HepG2 (cell line): ENCODE measurements around the gene AIF1. TPM values are rescaled to one million over a fixed set of nuclear protein-coding genes. Genes with fewer than 3 reads are reported as not detected.
A peak's percentile ranks its signal among the peaks of the same experiment; 100 is the strongest.

Experiments used
- ATM ChIP-seq: fragments of 450-650 bp; IDR thresholded peaks from 2 replicates; pipeline ENCODE4 v1.7.1; 2017; ENCODE audit warnings: mild to moderate bottlenecking, borderline replicate concordance
- DPF2 ChIP-seq: sonication (generic); formaldehyde crosslinking; IDR thresholded peaks from 2 replicates; pipeline ENCODE4 v1.4.0; 2020; ENCODE audit warnings: mild to moderate bottlenecking, low read depth, missing genetic modification reagents, borderline replicate concordance
- ELF4 ChIP-seq: sonication (generic); formaldehyde crosslinking; IDR thresholded peaks from 2 replicates; pipeline ENCODE4 v1.5.0; 2020; ENCODE audit warnings: missing genetic modification reagents, mild to moderate bottlenecking, moderate library complexity, borderline replicate concordance
- GABPA ChIP-seq, 2 experiments: IDR thresholded peaks; 2 replicates each; pipeline ENCODE4 v1.6.1; 2011 to 2016; ENCODE audit warnings: low read depth in 2 of 2, low read length in 1 of 2, missing biosample characterization in 1 of 2, missing genetic modification characterization in 1 of 2
- HOXA5 ChIP-seq: sonication (generic); formaldehyde crosslinking; IDR thresholded peaks from 2 replicates; pipeline ENCODE4 v1.4.0; 2020; ENCODE audit warnings: missing genetic modification reagents
- KMT2A ChIP-seq: sonication (generic); formaldehyde crosslinking; IDR thresholded peaks from 2 replicates; pipeline ENCODE4 v1.4.0; 2020; ENCODE audit warnings: missing genetic modification reagents
- PTBP1 ChIP-seq: fragments of 200-400 bp; formaldehyde crosslinking; IDR thresholded peaks from 2 replicates; pipeline ENCODE4 v1.6.1; 2018; ENCODE audit warnings: low read length, low read depth; ENCODE audit not compliant: poor library complexity, severe bottlenecking
- REL ChIP-seq: sonication (generic); formaldehyde crosslinking; conservative IDR thresholded peaks from 2 replicates; pipeline ENCODE4 v1.8.0; 2022; ENCODE audit warnings: mild to moderate bottlenecking, missing genetic modification reagents, moderate library complexity
- SNAI1 ChIP-seq: sonication (generic); formaldehyde crosslinking; IDR thresholded peaks from 2 replicates; pipeline ENCODE4 v1.5.0; 2020; ENCODE audit warnings: mild to moderate bottlenecking, missing genetic modification reagents, borderline replicate concordance
- SUZ12 ChIP-seq: fragments of 150-350 bp; IDR thresholded peaks from 2 replicates; pipeline ENCODE4 v1.6.1; 2014; ENCODE audit warnings: low read depth, low read length
- TRIM24 ChIP-seq: sonication (generic); formaldehyde crosslinking; IDR thresholded peaks from 2 replicates; pipeline ENCODE4 v1.8.0; 2022; ENCODE audit warnings: mild to moderate bottlenecking, missing genetic modification reagents
- YY1 ChIP-seq: IDR thresholded peaks from 2 replicates; pipeline ENCODE4 v1.6.1; 2011; ENCODE audit warnings: low read length, low read depth, moderate library complexity, mild to moderate bottlenecking; ENCODE audit not compliant: insufficient read depth, insufficient replicate concordance
- ZBTB20 ChIP-seq: sonication (generic); formaldehyde crosslinking; IDR thresholded peaks from 2 replicates; pipeline ENCODE4 v1.8.1; 2023; ENCODE audit warnings: missing genetic modification reagents, low read depth, mild to moderate bottlenecking, borderline replicate concordance
- ZMYM2 ChIP-seq: sonication (generic); formaldehyde crosslinking; IDR thresholded peaks from 2 replicates; pipeline ENCODE4 v1.8.0; 2022; ENCODE audit warnings: mild to moderate bottlenecking, missing genetic modification reagents
- ZNF10 ChIP-seq: sonication (generic); formaldehyde crosslinking; IDR thresholded peaks from 2 replicates; pipeline ENCODE4 v1.4.0; 2020; ENCODE audit warnings: mild to moderate bottlenecking, low read depth, missing genetic modification reagents, borderline replicate concordance
- ZNF432 ChIP-seq: sonication (generic); formaldehyde crosslinking; IDR thresholded peaks from 2 replicates; pipeline ENCODE4 v1.5.0; 2020; ENCODE audit warnings: missing genetic modification reagents, mild to moderate bottlenecking, borderline replicate concordance
- ZNF552 ChIP-seq: sonication (generic); formaldehyde crosslinking; IDR thresholded peaks from 2 replicates; pipeline ENCODE4 v1.9.0; 2022; ENCODE audit warnings: missing genetic modification reagents, mild to moderate bottlenecking, borderline replicate concordance
- ZNF557 ChIP-seq: sonication (generic); formaldehyde crosslinking; IDR thresholded peaks from 2 replicates; pipeline ENCODE4 v1.4.0; 2020; ENCODE audit warnings: missing genetic modification reagents
- polyA plus RNA-seq, 8 experiments: library from polyadenylated mRNA; depleted of rRNA in 3 of 8; stranded (reverse) in 7 of 8; unstranded in 1 of 8; fragments of >200 nt; fragmentation: Illumina TruSeq in 4 of 8; extraction: Trizol in 4 of 8; gene quantifications; 2 replicates each; pipeline versions ENCODE4 v1.2.1 to v1.2.3, GENCODE V29; 2011 to 2016; ENCODE audit warnings: low read depth in 4 of 8, missing spikeins in 1 of 8, mixed read lengths in 1 of 8; ENCODE audit not compliant: insufficient read depth in 1 of 8
- total RNA-seq, 5 experiments: library from RNA; depleted of rRNA; stranded (reverse); fragments of >200 nt; fragmentation: Illumina TruSeq; extraction: Trizol; gene quantifications; 2 replicates each; pipeline ENCODE4 v1.2.3, GENCODE V29; 2016; ENCODE audit warnings: low read depth in 1 of 5
- TF ChIP-seq, protein P1 (sequence below): IDR thresholded peaks from 2 replicates; pipeline ENCODE4 v1.6.1; 2018; ENCODE audit warnings: missing genetic modification reagents
- TF ChIP-seq, protein P2 (sequence below): sonication (generic); formaldehyde crosslinking; IDR thresholded peaks from 2 replicates; pipeline ENCODE4 v1.9.0; 2022; ENCODE audit warnings: low read depth, missing genetic modification reagents
- TF ChIP-seq, protein P3 (sequence below): sonication (generic); formaldehyde crosslinking; IDR thresholded peaks from 2 replicates; pipeline ENCODE4 v1.8.1; 2022; ENCODE audit warnings: low read depth, mild to moderate bottlenecking, missing genetic modification reagents

AIF1 gene
- total and polyA plus RNA-seq, 2 of the 13 experiments (the other 11 are each of a cell fraction or from before 2014, with no cell fraction given), result 1.5 TPM; not detected in 1

DNA sequence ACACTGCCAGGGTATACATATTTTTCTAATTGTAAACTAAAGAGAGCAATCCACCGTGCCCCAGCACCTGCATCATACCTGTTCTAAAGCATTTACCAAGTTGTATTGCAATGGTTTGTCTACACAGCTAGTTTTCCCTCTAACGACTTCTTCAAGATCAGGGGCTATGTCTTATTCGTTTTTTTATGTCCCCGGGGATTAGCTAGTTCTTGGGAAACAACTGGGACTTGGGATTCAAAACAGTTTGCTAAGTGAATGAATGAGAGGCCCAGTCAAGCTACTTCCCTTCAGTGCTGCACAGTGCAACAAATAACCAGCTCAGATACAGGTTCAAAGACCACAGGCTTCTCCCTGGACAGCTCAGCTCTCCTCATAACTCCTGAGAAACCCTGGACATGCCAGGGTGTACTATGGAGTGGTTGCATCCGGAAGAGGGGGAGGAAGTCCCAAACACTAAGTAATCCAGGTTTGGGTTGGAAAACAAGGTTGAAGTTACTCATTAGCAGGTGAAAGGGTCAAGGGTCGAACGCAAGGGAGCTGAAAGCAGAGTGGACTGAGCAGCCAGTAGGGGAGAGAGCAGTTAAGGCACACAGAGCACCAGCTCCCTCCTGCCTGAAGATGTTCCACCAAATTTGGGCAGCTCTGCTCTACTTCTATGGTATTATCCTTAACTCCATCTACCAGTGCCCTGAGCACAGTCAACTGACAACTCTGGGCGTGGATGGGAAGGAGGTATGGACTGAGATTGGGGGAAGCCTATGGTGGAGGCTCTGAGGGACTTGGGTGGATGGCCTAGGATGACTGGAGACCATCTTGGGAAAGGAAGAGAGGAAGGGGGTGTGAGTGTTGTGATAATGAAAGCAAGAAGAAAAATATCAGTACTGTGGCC lies 40.6 kb downstream of the AIF1 start, which contains the start of gene APOM (continued):
- TF ChIP-seq REL (no peak), ZBTB20 (CRISPR knock-in tag) (peak; percentile 56), ZNF432 (no peak), GABPA (IDR thresholded peaks at IDR 0.05; ENCODE audit: low read depth, low read length) (no peak), GABPA (CRISPR knock-in tag; IDR thresholded peaks at IDR 0.05; ENCODE audit: low read depth) (no peak), HOXA5 (CRISPR knock-in tag) (peak; percentile 69; the same call in 1 of the 2 replicates), YY1 (no peak), KMT2A (CRISPR knock-in tag) (peak; percentile 46; the same call in 1 of the 2 replicates), SUZ12 (no peak), DPF2 (peak; percentile 89; the same call in 1 of the 2 replicates), ELF4 (CRISPR knock-in tag) (peak; percentile 94), ZNF10 (CRISPR knock-in tag) (no peak), SNAI1 (no peak; the same call in 1 of the 2 replicates), ATM (no peak), PTBP1 (no peak), ZMYM2 (CRISPR knock-in tag) (peak; percentile 79; the same call in 1 of the 2 replicates), ZNF557 (CRISPR knock-in tag) (peak; percentile 99), ZNF552 (CRISPR knock-in tag) (peak; percentile 68; the same call in 1 of the 2 replicates), TRIM24 (CRISPR knock-in tag) (peak; percentile 34; the same call in 1 of the 2 replicates)
- TF ChIP-seq, protein P1, sequence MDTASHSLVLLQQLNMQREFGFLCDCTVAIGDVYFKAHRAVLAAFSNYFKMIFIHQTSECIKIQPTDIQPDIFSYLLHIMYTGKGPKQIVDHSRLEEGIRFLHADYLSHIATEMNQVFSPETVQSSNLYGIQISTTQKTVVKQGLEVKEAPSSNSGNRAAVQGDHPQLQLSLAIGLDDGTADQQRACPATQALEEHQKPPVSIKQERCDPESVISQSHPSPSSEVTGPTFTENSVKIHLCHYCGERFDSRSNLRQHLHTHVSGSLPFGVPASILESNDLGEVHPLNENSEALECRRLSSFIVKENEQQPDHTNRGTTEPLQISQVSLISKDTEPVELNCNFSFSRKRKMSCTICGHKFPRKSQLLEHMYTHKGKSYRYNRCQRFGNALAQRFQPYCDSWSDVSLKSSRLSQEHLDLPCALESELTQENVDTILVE, result peak; percentile 89; the same call in 1 of the 2 replicates
- TF ChIP-seq, protein P2, sequence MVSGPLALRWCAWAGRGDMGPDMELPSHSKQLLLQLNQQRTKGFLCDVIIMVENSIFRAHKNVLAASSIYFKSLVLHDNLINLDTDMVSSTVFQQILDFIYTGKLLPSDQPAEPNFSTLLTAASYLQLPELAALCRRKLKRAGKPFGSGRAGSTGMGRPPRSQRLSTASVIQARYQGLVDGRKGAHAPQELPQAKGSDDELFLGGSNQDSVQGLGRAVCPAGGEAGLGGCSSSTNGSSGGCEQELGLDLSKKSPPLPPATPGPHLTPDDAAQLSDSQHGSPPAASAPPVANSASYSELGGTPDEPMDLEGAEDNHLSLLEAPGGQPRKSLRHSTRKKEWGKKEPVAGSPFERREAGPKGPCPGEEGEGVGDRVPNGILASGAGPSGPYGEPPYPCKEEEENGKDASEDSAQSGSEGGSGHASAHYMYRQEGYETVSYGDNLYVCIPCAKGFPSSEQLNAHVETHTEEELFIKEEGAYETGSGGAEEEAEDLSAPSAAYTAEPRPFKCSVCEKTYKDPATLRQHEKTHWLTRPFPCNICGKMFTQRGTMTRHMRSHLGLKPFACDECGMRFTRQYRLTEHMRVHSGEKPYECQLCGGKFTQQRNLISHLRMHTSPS (CRISPR knock-in tag), result peak; percentile 53; the same call in 1 of the 2 replicates
- TF ChIP-seq, protein P3, sequence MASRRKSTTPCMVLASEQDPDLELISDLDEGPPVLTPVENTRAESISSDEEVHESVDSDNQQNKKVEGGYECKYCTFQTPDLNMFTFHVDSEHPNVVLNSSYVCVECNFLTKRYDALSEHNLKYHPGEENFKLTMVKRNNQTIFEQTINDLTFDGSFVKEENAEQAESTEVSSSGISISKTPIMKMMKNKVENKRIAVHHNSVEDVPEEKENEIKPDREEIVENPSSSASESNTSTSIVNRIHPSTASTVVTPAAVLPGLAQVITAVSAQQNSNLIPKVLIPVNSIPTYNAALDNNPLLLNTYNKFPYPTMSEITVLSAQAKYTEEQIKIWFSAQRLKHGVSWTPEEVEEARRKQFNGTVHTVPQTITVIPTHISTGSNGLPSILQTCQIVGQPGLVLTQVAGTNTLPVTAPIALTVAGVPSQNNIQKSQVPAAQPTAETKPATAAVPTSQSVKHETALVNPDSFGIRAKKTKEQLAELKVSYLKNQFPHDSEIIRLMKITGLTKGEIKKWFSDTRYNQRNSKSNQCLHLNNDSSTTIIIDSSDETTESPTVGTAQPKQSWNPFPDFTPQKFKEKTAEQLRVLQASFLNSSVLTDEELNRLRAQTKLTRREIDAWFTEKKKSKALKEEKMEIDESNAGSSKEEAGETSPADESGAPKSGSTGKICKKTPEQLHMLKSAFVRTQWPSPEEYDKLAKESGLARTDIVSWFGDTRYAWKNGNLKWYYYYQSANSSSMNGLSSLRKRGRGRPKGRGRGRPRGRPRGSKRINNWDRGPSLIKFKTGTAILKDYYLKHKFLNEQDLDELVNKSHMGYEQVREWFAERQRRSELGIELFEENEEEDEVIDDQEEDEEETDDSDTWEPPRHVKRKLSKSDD (CRISPR knock-in tag), result no peak; the same call in 1 of the 2 replicates
